SH-SY5Y (cell line): ENCODE data around the gene COX19.

Experiments used
- GATA2 ChIP-seq: IDR thresholded peaks from 2 replicates; pipeline ENCODE4 v1.6.1; 2011; ENCODE audit warnings: mild to moderate bottlenecking, low read depth, low read length
- GATA3 ChIP-seq: IDR thresholded peaks from 2 replicates; pipeline ENCODE4 v1.6.1; 2011; ENCODE audit warnings: low read depth, mild to moderate bottlenecking, low read length, moderate library complexity

DNA sequence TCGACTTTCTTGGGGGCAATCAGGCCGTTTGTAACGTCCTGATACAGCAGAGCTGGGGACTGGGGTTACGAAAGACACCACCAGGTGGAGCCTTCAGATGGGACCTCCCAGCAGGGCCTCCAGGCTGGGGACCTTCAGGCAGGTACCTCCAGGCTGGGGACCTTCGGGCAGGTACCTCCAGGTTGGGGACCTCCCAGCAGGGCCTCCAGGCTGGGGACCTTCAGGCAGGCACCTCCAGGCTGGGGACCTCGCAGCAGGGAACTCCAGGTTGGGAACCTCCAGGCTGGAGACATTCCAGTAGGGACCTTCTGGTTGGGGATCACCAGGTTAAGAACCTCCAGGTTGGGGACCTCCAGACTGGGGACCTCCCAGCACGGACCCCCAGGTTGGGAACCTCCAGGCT lies 45.5 kb upstream of the COX19 start:
- TF ChIP-seq GATA3 (no peak), GATA2 (no peak)
